ENCODE results near the gene MPHOSPH8. TPM values are rescaled to one million over a fixed set of nuclear protein-coding genes. Genes with fewer than 3 reads are reported as not detected.
A peak's percentile ranks its signal among the peaks of the same experiment; 100 is the strongest.

Gene MPHOSPH8
- total RNA-seq (100 to 1,000 TPM; 131 to 136 TPM), polyA plus RNA-seq (10 to 100 TPM in 1 of 2 donors, 1 to 10 TPM in 1; 5.6 to 24.5 TPM)

DNA sequence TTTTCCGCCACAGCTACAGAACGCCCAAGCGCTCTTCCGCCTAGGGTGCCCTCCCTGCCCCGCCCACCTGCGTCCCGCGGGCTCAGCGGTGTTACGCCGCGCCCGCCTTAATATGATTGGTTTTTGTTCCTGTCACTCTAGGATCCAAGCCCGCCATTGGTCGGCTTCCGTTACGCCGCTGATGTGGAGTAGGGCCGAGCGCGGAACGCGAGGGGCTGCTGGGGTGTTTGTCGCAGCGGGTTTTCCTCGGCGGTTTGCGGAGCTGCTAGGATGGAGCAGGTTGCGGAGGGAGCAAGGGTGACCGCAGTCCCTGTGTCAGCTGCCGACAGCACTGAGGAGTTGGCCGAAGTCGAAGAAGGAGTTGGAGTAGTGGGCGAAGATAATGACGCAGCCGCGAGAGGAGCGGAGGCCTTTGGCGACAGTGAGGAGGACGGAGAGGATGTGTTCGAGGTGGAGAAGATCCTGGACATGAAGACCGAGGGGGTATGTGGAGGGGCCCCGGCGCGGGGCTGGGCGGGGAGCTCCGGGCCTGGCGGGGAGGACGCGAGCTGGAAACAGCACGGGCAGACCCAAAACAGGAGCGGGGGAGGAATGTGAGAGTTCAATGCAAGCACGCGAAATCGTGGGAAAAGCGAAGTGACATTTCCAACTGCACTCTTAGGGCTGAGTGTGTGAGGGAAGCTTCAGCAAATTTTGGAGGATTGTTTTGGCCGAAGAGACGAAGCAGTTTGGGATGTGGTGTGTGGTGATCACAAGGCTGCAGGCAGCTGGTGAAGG lies at the start of gene MPHOSPH8:
MPHOSPH8 (plus strand) TSS at position 181 of the 777 bp plus-strand sequence; CDS start at position 271, 90 bp downstream.
- peak; percentile 92 to 93 (median 93) for DNase-seq
- ChIA-PET POLR2A (ENCODE audit: partially characterized antibody) (interaction anchor here (1.1 to 2.5 kb wide), 7 partner anchors 24 to 326 kb away, joined by 3 to 37 read pairs (median 8); partner anchors contain the start of genes PSPC1 and ZMYM5), CTCF (ENCODE audit: partially characterized antibody) (interaction anchor here (1.3 to 1.5 kb wide), 2 partner anchors 46 kb away, joined by 3 to 5 read pairs; no protein-coding TSS in a partner anchor)
- Mint-ChIP-seq H3K27ac (peak within 1 kb of the TSS; percentile 95 to 100 (median 99)), H3K4me1 (peaks cover 26 to 52% (median 34%) of the 10 kb centered on the region in 4 donors), H3K36me3 (peaks cover 3 to 35% of the 10 kb centered on the region in 2 donors), H3K27me3 (peaks cover 0 to 4% of the 10 kb centered on the region in 2 donors), H3K9me3 (peaks cover 0 to 9% (median 4%) of the 10 kb centered on the region in 8 donors), H3K4me3 (peak within 1 kb of the TSS; percentile 100)
- Histone ChIP-seq H3K4me1 (ENCODE audit: insufficient read depth, low read length) (peaks cover 42% of the 10 kb centered on the region), H3K36me3 (ENCODE audit: insufficient read depth, low read length) (peaks cover 7% of the 10 kb centered on the region), H3K27ac (ENCODE audit: low read depth, low read length) (peak within 1 kb of the TSS; percentile 94), H3K27me3 (ENCODE audit: insufficient read depth, low read length) (no peaks in the 10 kb centered on the region), H3K4me3 (ENCODE audit: low read length in 2 of 2) (peak within 1 kb of the TSS; percentile 71 to 90), H3K9me3 (ENCODE audit: control insufficient read depth in 1 of 2, low read length in 2 of 2) (no peaks in the 10 kb centered on the region)
- intact Hi-C loops (cut with micrococcal nuclease), result loop anchor here (1.0 to 5.0 kb wide), 4 partner anchors 46 to 327 kb away; partner anchors contain the start of gene PSPC1

GRCh38 chr13:19586904-19587634 lies 46.4 kb upstream of the MPHOSPH8 start:
- peaks cover 0 to 13% (median 4%) of the 10 kb centered on the region in 8 donors for H3K9me3 Mint-ChIP-seq
- Histone ChIP-seq H3K27me3 (ENCODE audit: insufficient read depth, low read length) (no peaks in the 10 kb centered on the region), H3K4me1 (ENCODE audit: insufficient read depth, low read length) (peaks cover 22% of the 10 kb centered on the region), H3K4me3 (ENCODE audit: low read length in 2 of 2) (peak overlapping the region; percentile 50 to 57), H3K36me3 (ENCODE audit: insufficient read depth, low read length) (no peaks in the 10 kb centered on the region), H3K9me3 (ENCODE audit: control insufficient read depth in 1 of 2, low read length in 2 of 2) (no peaks in the 10 kb centered on the region), H3K27ac (ENCODE audit: low read depth, low read length) (peak overlapping the region; percentile 51)
- POLR2A ChIA-PET (ENCODE audit: partially characterized antibody), result interaction anchor here (1.8 to 1.9 kb wide), 2 partner anchors 45 to 47 kb away, joined by 3 to 8 read pairs; partner anchors contain the start of gene MPHOSPH8
- peak overlapping the region; percentile 80 to 94 (median 84) for H3K27ac Mint-ChIP-seq
- no peaks in the 10 kb centered on the region for H3K27me3 Mint-ChIP-seq
- peaks cover 19 to 25% (median 23%) of the 10 kb centered on the region in 4 donors for H3K4me1 Mint-ChIP-seq
- H3K36me3 Mint-ChIP-seq, result no peaks in the 10 kb centered on the region
- CTCF ChIA-PET (ENCODE audit: partially characterized antibody), result interaction anchor here (0.9 to 2.1 kb wide), 7 partner anchors 7 to 301 kb away, joined by 3 to 9 read pairs (median 5); partner anchors contain the start of gene MPHOSPH8
- intact Hi-C loops (cut with micrococcal nuclease), result loop anchor here (1.0 to 5.0 kb wide), 3 partner anchors 46 to 925 kb away; partner anchors contain the start of genes MPHOSPH8 and ZMYM2
- peak overlapping the region; percentile 66 to 88 (median 79) for H3K4me3 Mint-ChIP-seq
- peak; percentile 68 to 88 (median 74) for DNase-seq

- H3K9me3 ChIP-seq (ENCODE audit: control insufficient read depth in 1 of 2, low read length in 2 of 2), result no peaks in the 10 kb centered on the region
- no peaks in the 10 kb centered on the region for H3K36me3 ChIP-seq (ENCODE audit: insufficient read depth, low read length)
- peak; percentile 39 to 56 (median 47) for DNase-seq
- H3K4me3 ChIP-seq (ENCODE audit: low read length in 2 of 2), result no peak overlapping the region
- H3K9me3 Mint-ChIP-seq, result peaks cover 0 to 11% (median 1%) of the 10 kb centered on the region in 8 donors
- POLR2A ChIA-PET (ENCODE audit: partially characterized antibody), result interaction anchor here (1.9 kb wide), 1 partner anchor 46 kb away, joined by 8 read pairs; the partner anchor contains the start of gene MPHOSPH8
- intact Hi-C loops (cut with micrococcal nuclease), result loop anchor here (1.0 to 5.0 kb wide), 3 partner anchors 46 to 925 kb away; partner anchors contain the start of genes MPHOSPH8 and ZMYM2
- H3K27ac ChIP-seq (ENCODE audit: low read depth, low read length), result peak overlapping the region; percentile 23
- peak overlapping the region in 7 of 8 donors; percentile 66 to 88 (median 79) for H3K4me3 Mint-ChIP-seq
- peaks cover 19 to 25% (median 23%) of the 10 kb centered on the region in 4 donors for H3K4me1 Mint-ChIP-seq
- H3K36me3 Mint-ChIP-seq, result no peaks in the 10 kb centered on the region
- H3K27me3 Mint-ChIP-seq, result no peaks in the 10 kb centered on the region
- peaks cover 22% of the 10 kb centered on the region for H3K4me1 ChIP-seq (ENCODE audit: insufficient read depth, low read length)
- H3K27ac Mint-ChIP-seq, result peak overlapping the region; percentile 80 to 94 (median 84)
- CTCF ChIA-PET (ENCODE audit: partially characterized antibody), result interaction anchor here (0.9 to 2.1 kb wide), 9 partner anchors 8 to 301 kb away, joined by 3 to 9 read pairs (median 5); partner anchors contain the start of gene MPHOSPH8
- no peaks in the 10 kb centered on the region for H3K27me3 ChIP-seq (ENCODE audit: insufficient read depth, low read length)
Measured at GRCh38 chr13:19587635-19588300, 45.7 kb upstream of the MPHOSPH8 start.

DNA sequence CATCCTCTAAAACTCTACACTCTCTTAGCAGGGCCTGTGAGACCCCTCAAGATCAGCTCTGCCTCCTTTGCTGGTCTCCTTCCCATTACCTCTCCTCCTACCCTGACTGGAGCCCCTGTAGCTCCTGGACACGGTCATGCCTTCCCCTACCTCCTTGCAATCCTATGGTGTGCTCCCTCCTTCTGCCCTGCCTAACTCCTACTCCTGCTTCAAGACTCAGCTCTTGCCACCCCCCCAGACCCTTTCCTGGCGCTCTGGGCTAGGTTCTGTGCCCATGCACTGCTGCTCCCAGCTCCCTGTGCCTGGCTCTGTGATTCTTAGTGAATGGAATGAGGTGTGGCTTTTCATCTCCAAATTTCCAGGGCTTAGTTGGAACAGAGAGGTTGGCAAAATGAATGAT lies 44.1 kb upstream of the MPHOSPH8 start:
- no peak overlapping the region for H3K27ac ChIP-seq (ENCODE audit: low read depth, low read length)
- Mint-ChIP-seq H3K4me3 (no peak overlapping the region), H3K27ac (peak overlapping the region in 4 of 7 donors; percentile 29 to 84 (median 58)), H3K27me3 (no peaks in the 10 kb centered on the region), H3K36me3 (no peaks in the 10 kb centered on the region), H3K4me1 (peaks cover 19 to 25% (median 23%) of the 10 kb centered on the region in 4 donors), H3K9me3 (no peaks in the 10 kb centered on the region)
- no peaks in the 10 kb centered on the region for H3K27me3 ChIP-seq (ENCODE audit: insufficient read depth, low read length)
- peak in 1 of 5 donors; percentile 34 for DNase-seq
- H3K36me3 ChIP-seq (ENCODE audit: insufficient read depth, low read length), result no peaks in the 10 kb centered on the region
- intact Hi-C loops (cut with micrococcal nuclease), result loop anchor here (5.0 kb wide), 1 partner anchor 927 kb away; no protein-coding TSS in a partner anchor
- H3K4me3 ChIP-seq (ENCODE audit: low read length in 2 of 2), result no peak overlapping the region
- peaks cover 22% of the 10 kb centered on the region for H3K4me1 ChIP-seq (ENCODE audit: insufficient read depth, low read length)
- ChIA-PET CTCF (ENCODE audit: partially characterized antibody) (interaction anchor here (0.9 to 2.1 kb wide), 5 partner anchors 10 to 951 kb away, joined by 3 to 9 read pairs (median 5); no protein-coding TSS in a partner anchor), POLR2A (ENCODE audit: partially characterized antibody) (no interaction called here)
- H3K9me3 ChIP-seq (ENCODE audit: control insufficient read depth in 1 of 2, low read length in 2 of 2), result no peaks in the 10 kb centered on the region

- H3K4me3 ChIP-seq (ENCODE audit: low read length in 2 of 2), result no peak overlapping the region
- intact Hi-C loops (cut with micrococcal nuclease), result no loop called here
- DNase-seq, result no peak
- Mint-ChIP-seq H3K36me3 (no peaks in the 10 kb centered on the region), H3K27me3 (peaks cover 0 to 2% of the 10 kb centered on the region in 2 donors), H3K27ac (no peak overlapping the region), H3K4me1 (peaks cover 19 to 25% (median 23%) of the 10 kb centered on the region in 4 donors), H3K9me3 (no peaks in the 10 kb centered on the region), H3K4me3 (no peak overlapping the region)
- no peaks in the 10 kb centered on the region for H3K9me3 ChIP-seq (ENCODE audit: control insufficient read depth in 1 of 2, low read length in 2 of 2)
- no peak overlapping the region for H3K27ac ChIP-seq (ENCODE audit: low read depth, low read length)
- H3K27me3 ChIP-seq (ENCODE audit: insufficient read depth, low read length), result no peaks in the 10 kb centered on the region
- no peaks in the 10 kb centered on the region for H3K36me3 ChIP-seq (ENCODE audit: insufficient read depth, low read length)
- peaks cover 22% of the 10 kb centered on the region for H3K4me1 ChIP-seq (ENCODE audit: insufficient read depth, low read length)
- CTCF ChIA-PET (ENCODE audit: partially characterized antibody), result interaction anchor here (2.0 kb wide), 1 partner anchor 12 kb away, joined by 8 read pairs; no protein-coding TSS in a partner anchor
- POLR2A ChIA-PET (ENCODE audit: partially characterized antibody), result no interaction called here
Measured at GRCh38 chr13:19590423-19590822, 43.0 kb upstream of the MPHOSPH8 start.

- DNase-seq, result no peak
- H3K9me3 ChIP-seq (ENCODE audit: control insufficient read depth in 1 of 2, low read length in 2 of 2), result no peaks in the 10 kb centered on the region
- Mint-ChIP-seq H3K27ac (no peak overlapping the region), H3K36me3 (no peaks in the 10 kb centered on the region), H3K4me1 (peaks cover 13 to 14% (median 13%) of the 10 kb centered on the region in 4 donors), H3K27me3 (peaks cover 5% of the 10 kb centered on the region in 2 donors), H3K9me3 (no peaks in the 10 kb centered on the region), H3K4me3 (no peak overlapping the region)
- H3K4me1 ChIP-seq (ENCODE audit: insufficient read depth, low read length), result peaks cover 12% of the 10 kb centered on the region
- H3K27ac ChIP-seq (ENCODE audit: low read depth, low read length), result no peak overlapping the region
- no peaks in the 10 kb centered on the region for H3K27me3 ChIP-seq (ENCODE audit: insufficient read depth, low read length)
- POLR2A ChIA-PET (ENCODE audit: partially characterized antibody), result no interaction called here
- intact Hi-C loops (cut with micrococcal nuclease), result no loop called here
- no peak overlapping the region for H3K4me3 ChIP-seq (ENCODE audit: low read length in 2 of 2)
- CTCF ChIA-PET (ENCODE audit: partially characterized antibody), result no interaction called here
- no peaks in the 10 kb centered on the region for H3K36me3 ChIP-seq (ENCODE audit: insufficient read depth, low read length)
Measured at GRCh38 chr13:19591864-19592263, 41.6 kb upstream of the MPHOSPH8 start.
